Activated naive CD4-positive, alpha-beta T cell treated with Interleukin-2 at 50 U/mL for 16 hours (primary cell): Measurements from ENCODE around the gene KCNIP4.
"Not testable (repeated sequence)": the region's sequence is repeated elsewhere in the genome, so short reads cannot be mapped to it uniquely, and the experiment has no call there.

Experiments
- DNase-seq: peaks from one replicate; pipeline ENCODE4 v3.0.0-alpha.2; 2020

Gene KCNIP4

DNA sequence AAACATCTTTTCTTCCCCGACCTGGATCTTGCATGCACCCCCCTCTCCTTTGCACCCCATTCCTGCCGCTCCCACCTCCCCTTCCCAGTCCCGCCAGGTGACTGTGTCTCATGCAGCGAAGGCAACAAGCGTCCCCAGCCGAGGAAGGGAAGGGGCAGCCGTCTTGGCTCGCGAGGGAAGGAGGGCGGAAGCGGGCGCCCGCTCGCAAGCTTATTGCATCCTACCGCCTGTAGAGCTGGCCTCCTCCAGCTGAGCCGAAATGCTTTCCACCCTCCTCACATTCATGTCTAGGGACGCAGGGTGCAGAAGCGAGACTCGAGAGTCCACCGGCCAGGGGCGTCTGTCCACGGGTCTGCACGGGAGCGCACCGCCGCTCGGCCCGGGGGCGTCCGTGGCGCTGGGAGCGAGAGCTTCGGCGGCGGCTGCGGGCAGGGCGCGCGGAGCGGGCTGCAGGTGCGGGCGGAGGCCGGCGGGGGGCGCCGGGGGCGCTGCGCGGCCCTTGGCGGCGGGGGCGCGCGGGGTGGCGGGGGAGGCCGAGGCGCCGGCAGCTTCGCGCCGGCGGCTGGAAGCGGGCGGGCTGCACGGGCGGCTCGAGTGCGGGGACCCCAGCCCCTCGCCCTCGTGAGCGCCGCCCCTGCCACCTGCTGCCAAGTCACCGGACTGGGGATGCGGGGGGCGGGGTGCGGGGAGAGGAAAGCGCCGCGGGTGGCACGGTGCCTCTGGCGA lies at the start of gene KCNIP4:
KCNIP4 (minus strand) TSS at position 426 of the 726 bp plus-strand sequence.
- DNase-seq, result no peak

DNA sequence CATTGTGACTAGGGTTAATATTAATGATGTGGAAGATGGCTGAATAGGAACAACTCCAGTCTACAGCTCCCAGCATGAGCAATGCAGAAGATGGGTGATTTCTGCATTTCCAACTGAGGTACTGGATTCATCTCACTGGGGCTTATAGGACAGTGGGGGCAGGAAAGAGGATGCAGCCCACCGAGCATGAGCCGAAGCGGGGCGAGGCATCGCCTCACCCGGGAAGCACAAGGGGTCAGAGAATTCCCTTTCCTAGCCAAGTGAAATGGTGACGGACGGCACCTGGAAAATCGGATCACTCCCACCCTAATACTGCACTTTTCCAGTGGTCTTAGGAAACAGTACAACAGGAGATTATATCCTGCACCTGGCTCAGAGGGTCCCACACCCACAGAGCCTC lies 48.0 kb upstream of the KCNIP4 start:
- not testable (repeated sequence) for DNase-seq

DNA sequence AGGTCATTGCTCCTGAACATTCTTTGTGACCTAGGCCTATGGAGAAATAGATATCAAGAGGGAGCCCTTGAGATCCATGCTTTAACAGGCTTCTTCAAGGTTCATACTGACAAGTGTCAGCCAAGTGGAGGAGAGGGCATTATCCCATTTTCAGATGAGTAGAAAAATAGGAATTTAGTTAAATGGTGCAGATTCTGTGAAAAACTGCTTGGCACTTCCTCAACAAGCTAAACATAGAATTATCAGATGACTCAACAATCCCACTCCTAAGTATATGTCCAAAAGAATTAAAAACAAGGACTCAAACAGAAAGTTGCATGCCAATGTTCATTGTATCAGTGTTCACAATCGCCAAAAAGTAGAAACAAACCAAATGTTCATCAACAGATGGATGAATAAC lies 43.8 kb upstream of the KCNIP4 start:
- no peak for DNase-seq

DNA sequence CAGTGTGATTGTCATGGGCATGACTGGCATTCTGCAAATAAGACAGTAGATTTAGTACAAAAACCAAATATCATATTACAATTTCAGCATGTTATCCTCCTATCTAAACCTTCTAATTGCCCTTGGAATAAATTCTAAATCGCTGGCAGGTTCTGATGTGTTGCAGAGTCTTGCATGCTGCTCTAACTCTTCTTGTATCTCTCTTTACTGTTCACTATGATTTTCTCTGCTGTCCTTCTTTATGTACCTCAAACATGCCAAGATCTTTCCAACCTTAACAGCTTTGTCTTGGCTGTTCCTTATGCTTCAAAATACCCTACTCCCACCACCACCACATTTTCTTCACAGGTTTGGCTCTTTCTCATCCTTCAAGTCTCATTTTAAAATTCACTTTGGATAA lies 43.0 kb upstream of the KCNIP4 start:
- no peak for DNase-seq

DNA sequence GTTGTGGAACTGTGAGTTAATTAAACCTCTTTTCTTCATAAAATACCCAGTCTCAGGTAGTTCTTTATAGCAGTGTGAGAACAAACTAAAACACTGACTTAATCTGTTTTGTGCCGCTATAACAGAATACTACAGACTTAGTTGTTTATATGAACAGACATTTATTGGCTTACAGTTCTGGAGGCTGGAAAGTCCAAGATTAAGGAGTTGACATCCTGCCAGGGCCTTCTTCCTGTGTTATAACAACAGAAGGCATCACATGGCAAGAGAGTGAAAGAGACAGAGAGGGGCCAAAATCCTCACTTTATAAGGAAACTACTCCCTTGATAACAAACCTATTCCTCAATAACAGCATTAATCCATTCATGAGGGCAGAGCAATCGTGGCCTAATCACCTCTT lies 42.5 kb upstream of the KCNIP4 start:
- no peak for DNase-seq

DNA sequence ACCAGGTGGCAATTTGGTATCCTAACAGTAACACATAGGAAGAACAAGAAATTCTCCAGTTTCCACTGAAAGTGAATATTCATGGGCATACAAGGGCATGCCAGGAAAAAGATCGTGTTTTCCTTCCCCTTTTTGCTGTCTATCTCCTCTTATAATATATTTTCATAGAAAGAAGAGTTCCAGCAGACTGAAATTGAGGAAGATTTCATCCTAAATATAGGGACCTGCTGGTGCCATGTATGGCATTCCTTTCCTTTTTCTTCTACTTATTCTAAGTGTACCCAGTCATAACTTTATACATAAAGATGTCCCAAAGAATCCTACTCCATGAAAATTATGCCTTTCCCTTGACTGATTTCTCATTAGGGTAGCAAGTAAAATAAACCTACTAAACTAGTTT lies 40.8 kb upstream of the KCNIP4 start:
- DNase-seq, result no peak

DNA sequence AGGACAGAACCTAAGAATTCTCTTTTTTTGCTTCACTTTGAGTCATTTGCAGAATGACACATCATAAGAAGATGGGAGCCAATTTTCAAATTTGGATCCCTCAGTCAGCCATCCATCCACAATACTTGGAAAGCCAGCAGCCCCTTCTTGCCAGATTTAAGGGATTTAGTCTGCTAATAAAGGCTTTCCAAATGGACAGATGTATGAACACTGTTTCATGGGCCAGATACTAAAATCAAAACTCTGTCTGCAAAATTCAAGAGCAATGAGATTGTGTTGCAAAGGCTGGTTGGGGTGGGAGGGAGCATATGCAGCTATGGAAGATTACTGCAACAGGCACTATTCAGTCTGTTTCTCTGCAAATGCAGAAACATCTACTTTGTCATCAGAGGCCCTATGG lies 37.7 kb upstream of the KCNIP4 start:
- no peak for DNase-seq

DNA sequence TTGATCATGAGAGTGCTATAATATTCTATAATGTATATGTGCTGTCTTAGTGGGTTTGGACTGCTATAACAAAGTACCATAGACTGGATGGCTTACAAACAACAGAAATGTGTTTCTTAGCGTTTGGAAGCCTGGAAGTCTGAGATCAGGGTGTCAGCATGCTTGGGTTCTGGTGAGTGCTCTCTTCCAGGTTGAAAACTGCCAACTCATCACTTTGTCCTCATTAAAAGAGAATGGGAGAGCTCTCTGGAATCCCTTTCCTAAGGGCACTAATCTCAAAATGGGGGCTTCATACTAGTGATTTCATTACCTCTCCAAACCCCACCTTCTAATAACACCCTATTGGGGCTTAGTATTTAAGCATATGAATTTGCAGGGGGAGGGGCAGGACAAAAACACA lies 33.5 kb upstream of the KCNIP4 start:
- DNase-seq, result no peak

DNA sequence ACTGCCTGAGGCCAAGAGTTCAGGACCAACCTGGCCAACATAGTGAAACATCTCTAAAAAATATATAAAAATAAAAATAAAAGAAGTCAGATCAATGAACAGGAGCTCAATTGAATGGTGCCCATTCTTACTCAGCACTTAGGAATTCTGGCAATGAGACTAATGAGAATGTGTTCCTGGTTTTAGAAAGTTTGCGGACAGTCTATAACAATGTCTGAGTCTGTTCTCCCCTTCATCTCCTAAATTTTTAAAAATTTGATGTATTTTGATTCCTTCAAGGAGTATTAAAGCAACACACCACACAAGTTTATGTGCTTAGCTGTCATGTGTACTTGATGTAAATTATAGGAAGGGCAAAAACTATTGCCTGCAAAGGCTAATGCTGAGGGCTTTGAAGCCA lies 30.6 kb upstream of the KCNIP4 start:
- no peak for DNase-seq

DNA sequence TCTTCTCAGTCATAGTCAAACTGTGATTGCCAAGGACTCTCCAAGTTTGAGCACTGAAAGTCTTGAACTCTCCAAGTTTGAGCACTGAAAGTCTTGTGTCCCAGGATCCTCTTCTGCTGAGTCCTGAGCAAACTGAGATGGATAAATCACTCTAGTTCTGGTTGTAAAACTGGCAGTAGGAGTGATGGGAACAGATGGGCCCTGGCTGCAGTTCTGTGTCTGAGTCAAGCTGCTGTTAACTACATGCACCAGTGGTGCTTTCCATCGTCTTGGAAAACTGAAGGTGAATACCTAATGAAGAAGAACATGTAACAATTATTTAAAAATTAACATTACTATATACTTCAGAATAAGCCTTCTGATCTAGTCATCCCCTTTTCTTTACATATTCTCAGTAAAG lies 27.6 kb upstream of the KCNIP4 start:
- no peak for DNase-seq

DNA sequence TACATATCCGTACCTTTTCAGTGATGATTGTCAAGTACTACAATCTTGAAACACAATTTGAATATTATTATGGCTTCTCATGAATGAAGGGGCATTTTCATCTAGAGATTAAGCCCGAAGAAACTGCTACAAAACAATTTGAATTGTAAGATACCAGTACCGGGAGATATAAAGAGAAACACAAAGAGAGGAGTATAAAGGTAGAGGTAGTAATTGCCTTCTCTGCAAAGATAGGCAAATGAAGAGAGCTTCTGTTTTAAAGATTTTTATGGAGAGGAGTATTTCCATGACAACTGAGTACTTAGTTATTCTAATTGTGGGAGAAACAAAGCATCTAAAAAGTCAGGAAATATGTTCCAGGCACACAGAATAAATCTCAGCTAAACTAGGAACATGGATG lies 25.3 kb upstream of the KCNIP4 start:
- no peak for DNase-seq

DNA sequence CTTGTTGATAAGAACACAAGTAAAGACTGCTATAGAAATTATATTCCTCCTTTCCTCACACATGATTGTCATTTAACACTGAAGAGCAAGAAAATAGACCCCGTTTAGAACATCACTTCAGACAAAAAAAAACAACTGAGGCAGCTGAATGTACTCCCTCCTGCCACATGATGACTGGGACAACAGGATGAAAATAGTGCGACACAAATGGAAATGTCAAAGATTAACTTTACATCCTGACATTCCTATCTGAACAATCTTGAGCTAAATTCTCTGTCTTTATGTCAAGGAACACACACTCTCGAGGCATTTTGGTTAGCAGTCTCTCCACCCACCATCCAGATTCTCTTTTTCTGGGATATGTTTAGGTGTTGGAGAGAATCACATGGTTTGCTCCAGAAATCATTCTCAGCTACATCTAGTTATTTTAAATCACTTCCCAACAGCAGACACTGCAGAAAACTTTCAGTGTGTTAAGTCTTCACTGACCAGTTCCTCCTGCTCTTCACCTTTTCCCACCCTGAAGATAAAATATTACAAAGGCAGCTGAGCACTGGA lies 16.3 kb upstream of the KCNIP4 start:
- DNase-seq, result no peak

DNA sequence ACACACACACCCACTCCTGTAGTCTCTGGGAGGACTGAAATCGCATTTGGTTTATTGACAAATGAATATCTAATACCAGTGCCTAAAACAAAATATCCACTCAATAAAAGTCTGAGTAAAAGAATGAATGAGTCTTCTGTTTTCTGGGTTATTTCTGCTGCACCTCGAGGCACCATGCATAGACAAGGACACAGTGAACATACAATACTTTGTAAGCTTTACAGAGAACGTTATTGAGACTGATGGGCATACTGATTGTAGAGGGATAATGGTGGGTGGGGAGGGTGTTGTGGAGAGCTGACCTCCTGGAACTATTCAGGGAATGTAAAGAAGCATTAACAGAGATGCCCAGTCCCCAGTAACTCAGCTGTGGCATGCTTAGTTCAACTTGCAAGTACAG lies 14.1 kb upstream of the KCNIP4 start:
- DNase-seq, result no peak

DNA sequence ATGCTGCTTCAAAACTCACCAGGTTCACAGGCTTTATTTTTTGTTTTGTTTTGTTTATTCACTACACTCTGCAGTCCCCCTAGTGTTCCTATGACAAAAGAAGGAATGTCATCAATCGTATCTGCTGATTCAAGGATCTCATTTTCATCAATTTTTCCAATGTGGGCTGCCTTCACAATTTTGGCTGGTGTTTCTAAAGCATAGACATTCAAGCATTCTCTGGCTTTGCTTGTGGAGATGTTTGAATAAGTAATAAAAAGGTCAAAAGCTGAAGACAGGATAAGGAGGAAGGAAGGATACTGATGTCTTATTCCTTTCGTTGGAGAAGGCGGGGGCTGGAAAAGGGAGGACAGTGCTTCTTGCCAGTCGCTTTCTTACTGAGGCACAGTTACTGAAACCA lies 12.2 kb upstream of the KCNIP4 start:
- no peak for DNase-seq

DNA sequence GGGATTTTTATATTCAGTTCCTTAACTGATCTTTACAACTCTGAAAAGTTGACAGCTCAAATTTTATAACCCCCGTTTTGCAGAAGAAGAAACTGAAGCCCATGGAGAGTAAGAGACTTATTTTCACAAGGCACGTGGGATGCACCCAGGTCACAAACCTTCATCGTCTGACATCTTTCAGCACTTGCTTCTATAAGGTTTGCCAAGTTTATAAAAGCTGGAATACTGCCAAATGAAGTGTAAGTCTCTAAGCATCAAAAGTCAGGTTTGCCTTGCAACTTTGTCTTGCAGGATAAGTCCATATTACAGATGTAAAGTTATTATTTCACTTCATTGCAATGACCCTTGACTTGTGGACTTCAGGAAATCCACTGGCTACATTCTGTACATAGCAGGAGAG lies 6.3 kb upstream of the KCNIP4 start:
- no peak for DNase-seq

DNA sequence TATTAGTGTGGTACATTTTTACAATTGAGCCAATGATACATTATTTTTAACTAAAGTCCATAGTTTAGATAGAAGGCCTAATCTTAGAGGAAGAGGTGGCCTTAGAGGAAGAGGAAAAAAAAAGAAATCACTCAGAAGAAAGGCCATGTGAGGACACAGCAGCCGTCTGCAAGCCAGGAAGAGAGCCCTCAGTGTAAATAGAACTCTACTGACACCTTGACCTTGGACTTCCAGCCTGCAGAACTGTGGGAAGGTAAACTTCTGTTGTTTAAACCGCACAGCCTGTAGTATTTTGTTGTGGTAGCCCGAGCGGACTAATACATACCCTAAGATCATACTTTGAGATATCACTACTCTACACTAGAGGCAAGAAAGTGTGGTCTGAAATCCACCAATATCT lies 5.1 kb upstream of the KCNIP4 start:
- no peak for DNase-seq

DNA sequence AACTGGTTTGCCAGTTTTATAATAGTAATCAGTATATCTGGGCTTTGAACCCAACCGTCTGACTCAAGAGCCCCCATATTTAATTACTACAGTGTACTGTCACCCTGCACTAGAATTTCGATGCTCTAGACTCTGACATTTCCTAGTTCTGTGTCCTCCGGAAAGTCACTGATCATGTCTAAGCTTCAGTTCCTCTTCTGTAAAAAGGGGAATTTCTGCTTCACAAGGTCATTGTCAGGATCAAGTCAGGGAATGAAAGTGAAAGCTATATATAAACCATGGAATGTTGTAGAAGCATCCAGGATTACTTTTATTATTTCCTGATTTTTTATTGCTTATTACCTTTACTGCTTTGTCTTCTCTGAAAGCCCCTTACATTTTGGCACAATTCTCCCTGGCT lies 4.0 kb upstream of the KCNIP4 start:
- no peak for DNase-seq

DNA sequence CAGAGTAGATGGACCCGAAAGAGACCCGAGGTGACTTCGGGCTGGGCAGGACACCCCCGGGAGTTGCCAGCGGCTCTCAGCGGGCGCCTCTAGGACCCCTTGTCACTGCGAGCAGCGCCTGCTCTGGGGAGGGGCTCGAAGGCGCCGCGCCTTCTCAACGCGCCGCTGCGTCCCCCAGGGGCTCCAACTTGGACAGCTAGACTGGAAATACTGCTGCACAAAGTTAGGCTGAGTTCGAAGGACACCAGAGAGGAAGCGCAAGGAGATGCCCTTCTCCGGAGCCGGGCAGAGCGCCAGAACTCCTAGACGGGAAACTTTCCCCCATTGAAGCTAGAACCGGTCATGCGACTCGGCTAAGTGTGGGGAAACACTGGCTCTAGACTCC lies 493 bp upstream of the KCNIP4 start:
- no peak for DNase-seq

DNA sequence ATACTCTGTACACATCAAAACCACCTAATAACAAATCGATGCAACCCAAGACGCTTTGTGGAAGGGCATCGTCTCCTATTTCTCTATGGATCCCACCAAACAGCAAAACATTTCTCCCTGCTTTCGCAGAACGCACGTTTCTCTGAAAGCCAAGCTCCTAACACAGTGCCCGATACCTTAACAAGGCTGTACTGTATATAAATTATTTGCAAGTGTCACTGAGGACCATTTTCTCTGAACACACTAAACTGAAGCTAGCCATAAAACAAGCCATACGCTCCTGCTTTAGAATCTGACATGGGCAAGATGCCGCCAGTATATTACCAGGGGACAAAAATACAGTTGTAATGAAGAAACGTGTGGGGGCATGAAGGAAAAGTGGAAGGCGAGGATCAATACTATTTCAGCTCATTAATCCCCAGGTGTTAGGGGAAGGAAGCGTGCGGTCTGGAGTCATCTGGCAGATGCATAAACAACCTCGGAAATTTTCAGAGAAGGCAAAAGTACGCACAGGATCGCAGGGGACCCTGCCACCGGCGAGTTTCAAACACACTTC lies 703 bp downstream of the KCNIP4 start:
- DNase-seq, result no peak

DNA sequence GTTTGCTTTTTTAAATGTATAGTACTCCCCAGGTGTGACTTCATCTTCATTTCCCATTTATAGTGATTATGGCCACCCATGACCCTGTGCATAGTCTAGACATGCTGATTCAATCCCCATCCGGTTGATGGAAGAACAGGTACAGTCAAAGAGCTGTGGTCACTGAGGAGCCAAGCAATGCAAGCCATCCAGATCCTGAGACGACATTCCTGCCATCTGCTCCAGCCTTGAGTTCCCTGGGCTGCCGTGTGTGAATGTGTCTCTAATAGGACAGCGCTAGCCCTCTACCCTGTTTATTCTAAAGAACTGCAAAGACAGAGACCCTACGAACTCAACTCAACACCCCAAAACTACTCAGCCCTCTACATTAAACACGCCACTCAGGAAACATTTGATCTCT lies 1.7 kb downstream of the KCNIP4 start:
- DNase-seq, result no peak

DNA sequence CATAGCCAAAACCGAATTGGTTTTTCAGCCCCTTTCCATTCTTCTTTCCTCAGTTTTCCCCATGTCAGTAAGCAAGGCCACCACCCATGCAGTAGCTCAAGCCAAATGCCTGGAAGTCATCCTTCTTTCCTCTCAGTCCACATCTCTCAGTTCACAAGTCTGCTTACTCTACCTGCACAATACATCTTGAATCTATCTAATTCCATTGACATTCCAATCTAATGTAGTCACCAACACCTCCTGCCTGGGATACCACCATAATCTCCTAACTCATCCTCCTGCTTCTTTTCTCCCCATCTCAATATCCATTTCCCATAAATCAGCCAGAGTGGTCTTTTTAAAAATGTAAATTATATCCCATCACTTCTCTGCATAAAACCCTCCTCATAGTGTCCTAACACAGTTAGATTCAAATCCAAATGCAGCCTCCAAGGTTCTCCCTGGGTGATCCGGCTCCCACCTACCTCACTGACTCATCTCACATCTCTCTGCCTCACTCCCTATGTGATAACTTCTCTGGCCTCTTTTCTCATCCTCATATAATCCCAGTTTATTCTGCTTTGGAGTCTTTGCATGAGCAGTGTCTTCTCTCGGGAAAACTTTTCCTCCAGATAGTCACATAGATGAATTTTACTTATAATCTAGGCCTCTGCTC lies 26.9 kb downstream of the KCNIP4 start:
- no peak for DNase-seq

DNA sequence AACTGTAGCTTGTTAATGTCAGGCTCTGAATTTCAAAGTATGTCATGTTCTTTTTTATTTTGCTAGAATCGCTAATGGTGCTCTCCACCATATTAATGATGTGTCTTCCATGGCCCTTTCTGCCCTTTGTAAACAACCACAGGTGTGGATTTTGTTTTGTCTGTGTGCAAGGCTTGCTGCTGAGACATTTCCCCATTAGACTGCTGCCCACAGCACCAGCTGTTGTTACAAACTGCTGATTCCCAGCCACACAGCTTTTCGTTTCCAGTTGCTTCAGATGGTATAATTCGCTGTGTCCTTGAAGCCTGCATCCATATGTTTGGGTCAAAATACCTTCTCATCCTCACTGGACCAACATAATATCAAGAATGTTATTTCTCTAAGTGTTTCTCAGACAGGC lies 32.8 kb downstream of the KCNIP4 start:
- no peak for DNase-seq

DNA sequence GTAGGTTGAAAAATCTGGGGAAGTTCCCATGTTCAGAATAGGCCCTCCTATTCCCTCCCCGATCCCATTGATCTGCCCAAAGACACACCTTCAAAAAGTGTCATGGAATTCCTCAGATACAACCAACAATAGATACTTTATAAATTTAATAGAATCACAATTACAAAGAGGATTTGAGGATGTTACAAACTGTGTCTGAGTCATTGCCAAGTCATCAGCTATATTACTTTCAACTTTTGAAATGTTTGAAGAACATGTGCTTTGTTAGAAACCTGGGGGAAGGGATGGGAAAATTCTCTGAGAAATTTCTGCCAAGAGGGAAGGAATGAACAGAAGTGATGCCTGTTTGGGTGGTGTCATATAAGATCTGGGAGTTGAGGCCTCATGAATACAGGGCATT lies 46.7 kb downstream of the KCNIP4 start:
- DNase-seq, result no peak

DNA sequence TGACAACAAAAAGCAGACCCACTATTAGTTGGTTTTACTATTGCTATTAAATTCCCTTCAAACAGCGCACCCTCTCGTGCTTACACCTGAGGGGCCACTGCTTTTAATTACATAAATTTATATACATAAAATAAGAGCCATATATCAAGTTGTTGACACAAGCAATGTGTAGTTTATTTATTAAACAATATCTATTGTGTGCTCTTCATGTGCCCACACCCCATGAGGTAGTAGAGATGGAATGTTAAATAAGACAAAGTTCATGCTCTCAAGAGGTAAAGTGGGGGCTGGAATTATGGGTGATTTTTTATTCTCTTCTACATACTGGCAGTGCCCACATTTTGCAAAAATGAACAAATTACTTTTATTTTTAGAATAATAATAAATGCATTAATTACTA lies 47.3 kb downstream of the KCNIP4 start:
- DNase-seq, result no peak

DNA sequence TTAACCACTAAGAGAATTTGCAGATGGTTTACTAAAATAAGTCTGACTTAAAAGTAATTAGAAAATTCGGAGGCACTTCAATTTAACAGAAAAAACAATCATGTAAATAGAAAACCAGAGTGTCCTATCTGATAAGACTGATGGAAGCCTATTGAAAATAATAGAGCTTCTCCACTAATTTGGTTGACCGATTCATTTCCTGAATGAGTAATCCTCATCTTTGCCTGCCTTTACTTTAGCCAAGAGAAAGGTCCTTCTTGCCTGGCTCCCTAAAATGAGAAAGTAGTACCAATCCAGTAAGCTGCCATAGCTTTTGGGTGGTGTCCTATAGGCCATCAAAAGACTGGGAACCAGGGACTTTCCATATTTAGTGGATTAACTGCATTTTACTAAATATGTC lies 48.4 kb downstream of the KCNIP4 start:
- no peak for DNase-seq
